GM21723 (cell line): ENCODE results near the gene FBXW8.

Experiments
- ATAC-seq: cut with Tn5 transposase; IDR thresholded peaks from one replicate; pipeline ENCODE4 v1.9.1; 2021; ENCODE audit warnings: mild to moderate bottlenecking, moderate library complexity; ENCODE audit not compliant: unreplicated experiment

Gene FBXW8

GRCh38 chr12:117069926-117070900 is 159.5 kb downstream of the FBXW8 start:
- no peak for ATAC-seq

GRCh38 chr12:117071009-117071408 is 160.3 kb downstream of the FBXW8 start:
- ATAC-seq = no peak

GRCh38 chr12:117072106-117072505 is 161.4 kb downstream of the FBXW8 start:
- no peak for ATAC-seq

GRCh38 chr12:117072736-117073490 is 162.2 kb downstream of the FBXW8 start:
- no peak for ATAC-seq

GRCh38 chr12:117073611-117074010 is 162.9 kb downstream of the FBXW8 start:
- no peak for ATAC-seq

- no peak for ATAC-seq
These were observed 165.9 kb downstream of the FBXW8 start for GRCh38 chr12:117076410-117077372.

- no peak for ATAC-seq
These were observed 168.7 kb downstream of the FBXW8 start for GRCh38 chr12:117079487-117079886.

- ATAC-seq = no peak
These were observed 170.0 kb downstream of the FBXW8 start for GRCh38 chr12:117080661-117081144.
